GM18526 (cell line): ENCODE measurements around the gene RRAGD.

ENCODE experiments used
- POLR2A ChIP-seq: IDR thresholded peaks from 3 replicates; pipeline ENCODE4 v1.6.1; 2011; ENCODE audit not compliant: insufficient read length; ENCODE audit errors: extremely low read depth

Gene RRAGD

GRCh38 chr6:89339565-89339964 lies 72.5 kb downstream of the RRAGD start:
- no peak for TF ChIP-seq POLR2A

GRCh38 chr6:89335164-89335563 lies 76.9 kb downstream of the RRAGD start:
- no peak for TF ChIP-seq POLR2A

GRCh38 chr6:89330910-89331309 lies 81.2 kb downstream of the RRAGD start:
- TF ChIP-seq POLR2A: no peak

- TF ChIP-seq POLR2A: no peak
Measured at GRCh38 chr6:89328976-89329375, 83.1 kb downstream of the RRAGD start.

DNA sequence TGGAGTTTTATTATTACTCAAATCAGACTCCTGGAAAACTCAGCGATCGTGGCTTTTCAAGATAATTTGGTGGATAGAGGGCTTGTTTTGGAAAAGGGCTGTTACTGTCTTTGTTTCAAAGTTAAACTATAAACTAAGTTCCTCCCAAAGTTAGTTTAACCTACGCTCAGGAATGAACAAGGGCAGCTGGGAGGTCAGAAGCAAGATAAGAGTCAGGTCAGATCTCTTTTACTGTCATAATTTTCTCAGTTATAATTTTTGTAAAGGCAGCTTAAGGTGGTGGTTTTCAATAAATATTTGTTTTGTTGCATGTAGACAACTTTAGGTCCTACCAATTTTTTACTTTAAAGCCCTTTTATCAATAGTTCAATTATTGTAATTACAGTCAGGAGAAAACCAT lies 87.8 kb downstream of the RRAGD start:
- TF ChIP-seq POLR2A: no peak

DNA sequence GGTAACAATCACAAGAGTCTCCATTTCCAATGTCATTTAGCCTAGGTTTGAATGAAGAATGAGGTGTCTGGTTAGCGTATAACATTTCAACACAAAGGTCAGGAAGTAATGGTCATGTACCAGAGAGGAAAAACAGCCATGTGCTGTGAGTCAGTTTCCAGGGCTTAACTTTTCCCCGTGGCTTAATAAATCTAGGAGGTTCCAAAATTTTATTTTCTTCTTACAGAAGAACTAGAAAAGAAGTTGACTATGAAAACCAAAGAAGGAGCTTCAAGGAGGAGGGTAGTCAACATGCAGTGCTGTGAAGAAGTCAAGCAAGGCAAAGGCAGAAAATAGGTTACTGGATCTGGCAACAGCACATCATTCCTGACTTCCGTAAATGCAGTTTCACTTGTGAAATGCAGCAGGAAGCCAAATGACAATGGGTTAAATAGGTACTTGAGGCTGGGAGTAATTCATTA lies 88.5 kb downstream of the RRAGD start:
- TF ChIP-seq POLR2A: no peak

GRCh38 chr6:89321131-89321970 lies 90.7 kb downstream of the RRAGD start:
- TF ChIP-seq POLR2A: no peak

DNA sequence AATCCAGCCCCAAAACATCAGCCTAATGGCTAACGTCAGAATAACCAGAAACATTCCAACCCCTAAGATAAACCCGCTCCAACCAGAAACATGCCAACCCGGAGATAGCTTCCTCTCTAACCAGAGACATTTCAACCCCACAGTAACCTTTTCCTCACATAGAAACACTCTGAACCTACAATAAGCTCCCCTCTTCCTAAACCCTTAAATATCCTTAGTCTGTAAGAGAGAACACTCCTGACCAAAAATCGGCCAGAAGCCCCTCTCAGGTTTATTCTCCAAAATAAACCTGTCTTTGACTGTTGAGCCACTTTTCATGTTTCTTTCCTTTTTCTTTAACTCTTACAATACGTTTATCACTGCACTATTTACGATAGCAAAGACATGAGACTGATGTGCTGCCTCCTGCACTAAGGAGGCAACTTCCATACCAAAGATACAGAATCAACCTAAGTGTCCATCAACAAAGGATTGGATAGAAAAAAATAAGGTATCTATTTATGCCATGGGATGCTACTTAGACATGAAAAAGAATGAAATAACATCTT lies 92.0 kb downstream of the RRAGD start:
- no peak for TF ChIP-seq POLR2A

- no peak for TF ChIP-seq POLR2A
Measured at GRCh38 chr6:89317067-89317466, 95.0 kb downstream of the RRAGD start.

GRCh38 chr6:89315249-89315885 lies 96.7 kb downstream of the RRAGD start, which contains the start of gene GABRR2:
Gene GABRR2, minus strand, starts transcription at chr6:89315299. Its CDS starts 134 bp downstream, at chr6:89315165.
- no peak for TF ChIP-seq POLR2A

GRCh38 chr6:89314692-89315091 lies 97.4 kb downstream of the RRAGD start:
- TF ChIP-seq POLR2A: no peak
